ENCODE data around the gene ANGEL1. TPM values are rescaled to one million over a fixed set of nuclear protein-coding genes. Genes with fewer than 3 reads are reported as not detected.

ANGEL1 gene
- total RNA-seq, 2 donors from 2014 or later, result 19.6 to 23.6 TPM

- TF ChIP-seq, protein P1, sequence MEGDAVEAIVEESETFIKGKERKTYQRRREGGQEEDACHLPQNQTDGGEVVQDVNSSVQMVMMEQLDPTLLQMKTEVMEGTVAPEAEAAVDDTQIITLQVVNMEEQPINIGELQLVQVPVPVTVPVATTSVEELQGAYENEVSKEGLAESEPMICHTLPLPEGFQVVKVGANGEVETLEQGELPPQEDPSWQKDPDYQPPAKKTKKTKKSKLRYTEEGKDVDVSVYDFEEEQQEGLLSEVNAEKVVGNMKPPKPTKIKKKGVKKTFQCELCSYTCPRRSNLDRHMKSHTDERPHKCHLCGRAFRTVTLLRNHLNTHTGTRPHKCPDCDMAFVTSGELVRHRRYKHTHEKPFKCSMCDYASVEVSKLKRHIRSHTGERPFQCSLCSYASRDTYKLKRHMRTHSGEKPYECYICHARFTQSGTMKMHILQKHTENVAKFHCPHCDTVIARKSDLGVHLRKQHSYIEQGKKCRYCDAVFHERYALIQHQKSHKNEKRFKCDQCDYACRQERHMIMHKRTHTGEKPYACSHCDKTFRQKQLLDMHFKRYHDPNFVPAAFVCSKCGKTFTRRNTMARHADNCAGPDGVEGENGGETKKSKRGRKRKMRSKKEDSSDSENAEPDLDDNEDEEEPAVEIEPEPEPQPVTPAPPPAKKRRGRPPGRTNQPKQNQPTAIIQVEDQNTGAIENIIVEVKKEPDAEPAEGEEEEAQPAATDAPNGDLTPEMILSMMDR (IDR thresholded peaks at IDR 0.05), result no peak
- H3K36me3 ChIP-seq, result no peaks in the 10 kb centered on the region
- peak overlapping the region; percentile 91 to 98 for H3K27ac ChIP-seq
- no peak overlapping the region for H3K4me3 ChIP-seq
- H3K9me3 ChIP-seq, result no peaks in the 10 kb centered on the region
- H3K4me1 ChIP-seq, result peaks cover 0 to 78% of the 10 kb centered on the region in 2 donors
- H3K27me3 ChIP-seq, result no peaks in the 10 kb centered on the region
- peak; percentile 58 for DNase-seq (ENCODE audit: low spot score)
Observed at GRCh38 chr14:76765461-76765931, 47.2 kb downstream of the ANGEL1 start.

- H3K27me3 ChIP-seq, result no peaks in the 10 kb centered on the region
- DNase-seq (ENCODE audit: low spot score), result peak; percentile 53
- peaks cover 0 to 71% of the 10 kb centered on the region in 2 donors for H3K4me1 ChIP-seq
- H3K4me3 ChIP-seq, result peak overlapping the region; percentile 91 to 92
- no peaks in the 10 kb centered on the region for H3K36me3 ChIP-seq
- TF ChIP-seq, protein P1 (IDR thresholded peaks at IDR 0.05), result no peak
- H3K9me3 ChIP-seq, result no peaks in the 10 kb centered on the region
- H3K27ac ChIP-seq, result peak overlapping the region; percentile 91 to 98
Observed at GRCh38 chr14:76763096-76764041, 49.3 kb downstream of the ANGEL1 start.

GRCh38 chr14:76762411-76763095 lies 50.1 kb downstream of the ANGEL1 start:
- Histone ChIP-seq H3K4me3 (peak overlapping the region; percentile 91 to 92), H3K4me1 (peaks cover 0 to 63% of the 10 kb centered on the region in 2 donors), H3K9me3 (no peaks in the 10 kb centered on the region), H3K36me3 (no peaks in the 10 kb centered on the region), H3K27me3 (no peaks in the 10 kb centered on the region), H3K27ac (peak overlapping the region; percentile 91 to 98)
- TF ChIP-seq, protein P1 (IDR thresholded peaks at IDR 0.05), result no peak
- DNase-seq (ENCODE audit: low spot score), result peak; percentile 64

- Histone ChIP-seq H3K27ac (peak overlapping the region; percentile 91 to 98), H3K9me3 (no peaks in the 10 kb centered on the region), H3K27me3 (no peaks in the 10 kb centered on the region), H3K36me3 (no peaks in the 10 kb centered on the region), H3K4me3 (peak overlapping the region; percentile 91 to 92), H3K4me1 (peaks cover 0 to 58% of the 10 kb centered on the region in 2 donors)
- DNase-seq (ENCODE audit: low spot score), result no peak
- TF ChIP-seq, protein P1 (IDR thresholded peaks at IDR 0.05), result no peak
Observed at GRCh38 chr14:76761960-76762410, 50.7 kb downstream of the ANGEL1 start.

DNA sequence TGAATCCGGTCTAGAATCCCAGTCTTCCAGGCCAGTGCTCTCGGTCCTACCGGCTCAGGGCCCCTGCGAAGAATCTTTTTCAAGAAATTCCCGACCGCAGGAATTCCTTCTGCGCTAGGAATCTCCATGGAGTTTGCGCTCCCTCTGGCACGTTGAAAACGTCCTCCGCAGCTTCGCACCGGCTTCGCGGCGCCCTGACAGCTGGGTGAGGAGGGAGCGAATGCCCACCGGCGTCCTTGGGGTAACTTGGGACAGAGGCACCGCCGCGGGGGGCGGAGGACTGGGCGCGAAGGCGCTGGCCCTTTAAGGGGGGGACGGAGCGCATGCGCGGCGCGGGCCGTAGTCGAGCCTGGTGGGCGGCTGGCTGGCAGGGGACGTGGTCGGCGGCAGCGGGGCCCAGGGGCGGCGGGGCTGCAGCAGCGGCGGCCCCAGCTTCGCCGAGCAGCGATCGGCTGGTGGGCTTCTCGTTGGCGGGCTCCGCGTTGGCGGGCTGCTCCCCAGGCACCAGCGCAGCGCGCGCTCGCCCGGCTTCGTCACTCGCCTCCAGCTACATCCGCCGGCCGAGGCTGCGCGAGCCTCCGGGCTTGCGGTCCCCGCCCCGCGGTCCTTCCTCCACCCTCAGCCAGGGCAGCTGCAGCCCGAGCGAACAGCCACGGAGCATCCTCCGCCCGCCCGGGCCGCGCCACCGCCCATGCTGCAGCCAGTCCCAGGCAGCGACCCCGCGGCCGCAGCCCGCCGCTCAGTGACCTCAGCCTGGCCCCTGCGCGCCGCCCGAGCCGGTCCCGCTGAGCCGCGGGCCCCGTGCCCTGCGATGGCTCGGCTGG lies 51.3 kb downstream of the ANGEL1 start, which contains the start of gene VASH1:
VASH1 (plus strand) TSS at position 333 of the 824 bp plus-strand sequence. CDS start 1,354 bp downstream, outside the sequence.
- Histone ChIP-seq H3K4me3 (peak within 1 kb of the TSS; percentile 91 to 92), H3K9me3 (no peaks in the 10 kb centered on the region), H3K27ac (peak within 1 kb of the TSS; percentile 91 to 98), H3K27me3 (no peaks in the 10 kb centered on the region), H3K4me1 (peaks cover 0 to 58% of the 10 kb centered on the region in 2 donors), H3K36me3 (no peaks in the 10 kb centered on the region)
- peak; percentile 74 for DNase-seq (ENCODE audit: low spot score)
- TF ChIP-seq, protein P1 (IDR thresholded peaks at IDR 0.05), result no peak

Data from right atrium auricular region (tissue), 2 donors.